ENCODE data around the gene HTRA3. TPM values are rescaled to one million over a fixed set of nuclear protein-coding genes. Genes with fewer than 3 reads are reported as not detected.

Gene HTRA3
- total RNA-seq, 1 donor from 2014 or later: 1.6 TPM

DNA sequence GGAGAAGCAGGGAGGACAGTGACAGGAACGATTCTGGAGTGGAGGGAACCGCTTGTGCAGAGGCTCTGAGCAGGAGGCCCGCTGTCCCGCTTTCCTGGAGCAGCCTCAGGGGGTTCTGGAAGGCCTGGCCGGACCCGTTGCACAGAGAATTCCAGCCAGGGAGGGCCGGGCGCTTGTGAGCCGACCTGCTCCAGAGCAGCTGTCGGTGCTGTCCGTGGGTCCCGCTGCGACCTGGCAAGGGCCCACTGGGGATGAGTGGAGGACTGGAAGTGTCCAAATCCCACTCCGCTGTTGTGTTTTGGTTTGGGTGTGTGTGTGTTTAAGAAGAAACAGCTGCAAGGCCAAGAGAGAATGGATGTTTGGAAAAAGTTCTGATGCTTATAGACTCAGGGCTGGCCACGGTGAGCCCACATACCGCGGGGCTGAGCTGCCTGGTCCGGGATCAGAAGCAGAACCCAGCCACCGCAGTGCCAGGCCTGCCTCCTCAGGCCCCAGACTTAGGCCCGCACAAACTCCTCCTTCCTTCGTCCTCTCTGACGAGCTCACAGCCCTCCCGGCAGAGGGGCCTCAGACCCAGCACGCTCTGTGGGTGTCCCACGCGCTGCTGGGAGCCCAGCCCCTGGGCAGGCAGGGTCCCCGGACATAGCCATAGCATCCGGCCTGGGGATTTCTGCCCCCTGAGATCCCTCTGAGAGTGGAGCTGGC is 73.9 kb downstream of the HTRA3 start:
- Histone ChIP-seq H3K27me3 (no peaks in the 10 kb centered on the region), H2AFZ (replicated peaks) (no peak overlapping the region), H3K79me2 (ENCODE audit: low read depth) (no peaks in the 10 kb centered on the region), H3K9me3 (ENCODE audit: low read depth) (no peaks in the 10 kb centered on the region), H3F3A (ENCODE audit: low read depth) (no peaks in the 10 kb centered on the region), H3K4me3 (no peak overlapping the region), H3K4me1 (no peaks in the 10 kb centered on the region), H3K4me2 (no peak overlapping the region), H3K27ac (no peak overlapping the region), H4K20me1 (ENCODE audit: low read depth) (no peaks in the 10 kb centered on the region), H3K9ac (no peak overlapping the region), H3K36me3 (no peaks in the 10 kb centered on the region)
- Mint-ChIP-seq H3K36me3 (peaks cover 3% of the 10 kb centered on the region), H3K27ac (no peak overlapping the region), H3K9me3 (peaks cover 5% of the 10 kb centered on the region), H3K4me3 (no peak overlapping the region), H3K27me3 (ENCODE audit: insufficient read depth, low read depth) (peaks cover 2% of the 10 kb centered on the region), H3K4me1 (peaks cover 9% of the 10 kb centered on the region)
- no peak for DNase-seq (ENCODE audit: low spot score)
- TF ChIP-seq EZH2phosphoT487 (IDR thresholded peaks at IDR 0.05) (no peak), EZH2 (IDR thresholded peaks at IDR 0.05) (no peak)
- TF ChIP-seq, protein P1, sequence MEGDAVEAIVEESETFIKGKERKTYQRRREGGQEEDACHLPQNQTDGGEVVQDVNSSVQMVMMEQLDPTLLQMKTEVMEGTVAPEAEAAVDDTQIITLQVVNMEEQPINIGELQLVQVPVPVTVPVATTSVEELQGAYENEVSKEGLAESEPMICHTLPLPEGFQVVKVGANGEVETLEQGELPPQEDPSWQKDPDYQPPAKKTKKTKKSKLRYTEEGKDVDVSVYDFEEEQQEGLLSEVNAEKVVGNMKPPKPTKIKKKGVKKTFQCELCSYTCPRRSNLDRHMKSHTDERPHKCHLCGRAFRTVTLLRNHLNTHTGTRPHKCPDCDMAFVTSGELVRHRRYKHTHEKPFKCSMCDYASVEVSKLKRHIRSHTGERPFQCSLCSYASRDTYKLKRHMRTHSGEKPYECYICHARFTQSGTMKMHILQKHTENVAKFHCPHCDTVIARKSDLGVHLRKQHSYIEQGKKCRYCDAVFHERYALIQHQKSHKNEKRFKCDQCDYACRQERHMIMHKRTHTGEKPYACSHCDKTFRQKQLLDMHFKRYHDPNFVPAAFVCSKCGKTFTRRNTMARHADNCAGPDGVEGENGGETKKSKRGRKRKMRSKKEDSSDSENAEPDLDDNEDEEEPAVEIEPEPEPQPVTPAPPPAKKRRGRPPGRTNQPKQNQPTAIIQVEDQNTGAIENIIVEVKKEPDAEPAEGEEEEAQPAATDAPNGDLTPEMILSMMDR (IDR thresholded peaks at IDR 0.05): no peak

DNA sequence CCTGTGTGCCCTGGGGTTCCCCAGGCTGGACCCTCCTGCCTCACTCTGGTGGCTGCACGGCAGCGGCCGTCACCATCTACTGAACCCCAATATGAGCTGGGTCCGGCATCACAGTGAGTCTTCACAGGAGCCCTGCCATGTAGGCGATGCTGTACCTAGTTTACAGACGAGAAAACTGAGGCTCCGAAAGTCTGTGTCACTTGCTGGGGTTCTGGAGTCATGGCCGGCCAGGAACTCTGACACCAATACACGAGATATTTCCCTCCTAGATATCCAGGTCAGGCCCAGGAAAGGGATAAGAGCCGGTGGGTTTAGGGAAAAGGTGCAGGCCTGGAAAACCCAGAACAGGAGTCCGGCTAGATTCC is 74.4 kb downstream of the HTRA3 start:
- no peaks in the 10 kb centered on the region for H3K27me3 ChIP-seq
- H3K9ac ChIP-seq: no peak overlapping the region
- peaks cover 5% of the 10 kb centered on the region for H3K9me3 Mint-ChIP-seq
- no peak for DNase-seq (ENCODE audit: low spot score)
- H3K36me3 ChIP-seq: no peaks in the 10 kb centered on the region
- peaks cover 9% of the 10 kb centered on the region for H3K4me1 Mint-ChIP-seq
- TF ChIP-seq, protein P1 (IDR thresholded peaks at IDR 0.05): no peak
- TF ChIP-seq EZH2phosphoT487 (IDR thresholded peaks at IDR 0.05) (no peak), EZH2 (IDR thresholded peaks at IDR 0.05) (no peak)
- H3K4me3 Mint-ChIP-seq: no peak overlapping the region
- H3K4me1 ChIP-seq: no peaks in the 10 kb centered on the region
- H3K79me2 ChIP-seq (ENCODE audit: low read depth): no peaks in the 10 kb centered on the region
- no peak overlapping the region for H2AFZ ChIP-seq (replicated peaks)
- H3K36me3 Mint-ChIP-seq: peaks cover 3% of the 10 kb centered on the region
- no peaks in the 10 kb centered on the region for H4K20me1 ChIP-seq (ENCODE audit: low read depth)
- H3K27ac ChIP-seq: no peak overlapping the region
- no peak overlapping the region for H3K4me2 ChIP-seq
- no peaks in the 10 kb centered on the region for H3F3A ChIP-seq (ENCODE audit: low read depth)
- H3K27me3 Mint-ChIP-seq (ENCODE audit: insufficient read depth, low read depth): peaks cover 2% of the 10 kb centered on the region
- no peaks in the 10 kb centered on the region for H3K9me3 ChIP-seq (ENCODE audit: low read depth)
- no peak overlapping the region for H3K4me3 ChIP-seq
- no peak overlapping the region for H3K27ac Mint-ChIP-seq

DNA sequence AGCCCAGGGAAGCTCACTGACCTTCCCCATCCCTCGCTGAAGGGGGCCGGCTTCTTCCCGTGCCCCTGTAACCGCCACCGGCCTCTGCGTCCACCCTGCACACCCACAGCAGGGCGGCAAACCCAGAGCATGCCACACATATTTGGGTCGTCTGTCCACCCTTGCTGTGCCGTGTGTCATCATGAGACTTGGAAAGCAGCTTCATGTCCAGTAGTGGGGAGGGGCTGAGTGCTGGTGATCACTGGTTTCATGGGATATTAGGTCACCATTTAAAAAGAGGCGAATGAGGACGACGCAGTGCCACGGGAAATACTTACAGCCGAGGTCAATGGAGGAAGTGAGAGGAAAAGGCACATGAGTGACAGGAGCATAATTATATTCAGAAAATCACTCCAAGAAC is 74.8 kb downstream of the HTRA3 start:
- Histone ChIP-seq H4K20me1 (ENCODE audit: low read depth) (no peaks in the 10 kb centered on the region), H2AFZ (replicated peaks) (no peak overlapping the region), H3F3A (ENCODE audit: low read depth) (no peaks in the 10 kb centered on the region), H3K4me2 (no peak overlapping the region), H3K27me3 (no peaks in the 10 kb centered on the region), H3K4me3 (no peak overlapping the region), H3K79me2 (ENCODE audit: low read depth) (no peaks in the 10 kb centered on the region), H3K36me3 (no peaks in the 10 kb centered on the region), H3K27ac (no peak overlapping the region), H3K4me1 (no peaks in the 10 kb centered on the region), H3K9ac (no peak overlapping the region), H3K9me3 (ENCODE audit: low read depth) (no peaks in the 10 kb centered on the region)
- Mint-ChIP-seq H3K9me3 (peaks cover 5% of the 10 kb centered on the region), H3K4me1 (peaks cover 9% of the 10 kb centered on the region), H3K4me3 (no peak overlapping the region), H3K36me3 (peaks cover 3% of the 10 kb centered on the region), H3K27me3 (ENCODE audit: insufficient read depth, low read depth) (peaks cover 2% of the 10 kb centered on the region), H3K27ac (no peak overlapping the region)
- DNase-seq (ENCODE audit: low spot score): no peak
- TF ChIP-seq, protein P1 (IDR thresholded peaks at IDR 0.05): no peak
- TF ChIP-seq EZH2 (IDR thresholded peaks at IDR 0.05): no peak
- no peak for TF ChIP-seq EZH2phosphoT487 (IDR thresholded peaks at IDR 0.05)

Measured in neural progenitor cell (in vitro differentiated cells).